Measurements from ENCODE around the gene IER2.
"Not testable (repeated sequence)": the region's sequence is repeated elsewhere in the genome, so short reads cannot be mapped to it uniquely, and the experiment has no call there.

Gene IER2

GRCh38 chr19:13146763-13147563 is 3.2 kb upstream of the IER2 start:
- DNase-seq = no peak

- DNase-seq = not testable (repeated sequence)
Observed at GRCh38 chr19:13149173-13149627, 1.0 kb upstream of the IER2 start.

- no peak for DNase-seq
Observed at GRCh38 chr19:13149628-13150186, 504 bp upstream of the IER2 start.

GRCh38 chr19:13150931-13151604 is 857 bp downstream of the IER2 start:
- DNase-seq = no peak

- peak; percentile 97 for DNase-seq
Observed at GRCh38 chr19:13151605-13152355, 1.6 kb downstream of the IER2 start.

- DNase-seq = no peak
Observed at GRCh38 chr19:13152356-13152973, 2.3 kb downstream of the IER2 start.

- peak; percentile 74 for DNase-seq
Observed at GRCh38 chr19:13152974-13153568, 2.9 kb downstream of the IER2 start.

- DNase-seq = no peak
Observed at GRCh38 chr19:13153569-13154240, 3.5 kb downstream of the IER2 start.

GRCh38 chr19:13154241-13154778 is 4.1 kb downstream of the IER2 start:
- DNase-seq = no peak

GRCh38 chr19:13154911-13155471 is 4.8 kb downstream of the IER2 start:
- DNase-seq = peak; percentile 38

GRCh38 chr19:13155472-13156359 is 5.5 kb downstream of the IER2 start:
- DNase-seq = peak; percentile 77

- no peak for DNase-seq
Observed at GRCh38 chr19:13159713-13160112, 9.5 kb downstream of the IER2 start.

- no peak for DNase-seq
Observed at GRCh38 chr19:13160557-13160956, 10.3 kb downstream of the IER2 start.

GRCh38 chr19:13162724-13163608 is 12.8 kb downstream of the IER2 start:
- peak; percentile 61 for DNase-seq

- DNase-seq = no peak
Observed at GRCh38 chr19:13163609-13164342, 13.6 kb downstream of the IER2 start.

GRCh38 chr19:13164343-13165161 is 14.3 kb downstream of the IER2 start:
- DNase-seq = peak; percentile 31

Data from activated gamma-delta T cell (primary cell).